H9 (cell line): Measurements from ENCODE around the gene MPP2. TPM values are rescaled to one million over a fixed set of nuclear protein-coding genes. Genes with fewer than 3 reads are reported as not detected.
"Not testable (repeated sequence)": the region's sequence is repeated elsewhere in the genome, so short reads cannot be mapped to it uniquely, and the experiment has no call there.

ENCODE experiments used
- DNase-seq: peaks from one replicate; pipeline ENCODE4 v3.0.0-alpha.2; 2017
- H2AFZ ChIP-seq: one replicate; pipeline ENCODE4 v1.6.1; 2013; ENCODE audit warnings: mild to moderate bottlenecking, low read length, control low read depth, moderate library complexity
- H2AK5ac ChIP-seq: 2 replicates; pipeline ENCODE4 v1.6.1; 2013; ENCODE audit warnings: low read length, control low read depth, mixed read lengths; ENCODE audit not compliant: insufficient read length
- H2BK120ac ChIP-seq: one replicate; pipeline ENCODE4 v1.6.1; 2013; ENCODE audit warnings: low read depth, mild to moderate bottlenecking, low read length, control low read depth, inconsistent platforms; ENCODE audit not compliant: poor library complexity, severe bottlenecking
- H2BK12ac ChIP-seq: 2 replicates; pipeline ENCODE4 v1.6.1; 2013; ENCODE audit warnings: low read length, control low read depth, mixed read lengths, low read depth; ENCODE audit not compliant: insufficient read length
- H2BK15ac ChIP-seq: 2 replicates; pipeline ENCODE4 v1.6.1; 2013; ENCODE audit warnings: low read depth, low read length, control low read depth
- H2BK20ac ChIP-seq: one replicate; pipeline ENCODE4 v1.6.1; 2013; ENCODE audit warnings: low read depth, mild to moderate bottlenecking, low read length, control low read depth, inconsistent platforms; ENCODE audit not compliant: poor library complexity, severe bottlenecking
- H2BK5ac ChIP-seq: 2 replicates; pipeline ENCODE4 v1.6.1; 2013; ENCODE audit warnings: low read length, control low read depth, mixed read lengths; ENCODE audit not compliant: insufficient read length
- H3K14ac ChIP-seq: 2 replicates; pipeline ENCODE4 v1.6.1; 2013; ENCODE audit warnings: low read length, control low read depth; ENCODE audit not compliant: insufficient read depth
- H3K18ac ChIP-seq: 2 replicates; pipeline ENCODE4 v1.6.1; 2013; ENCODE audit warnings: low read depth, mild to moderate bottlenecking, mixed read lengths, low read length, control low read depth; ENCODE audit not compliant: insufficient read length
- H3K23ac ChIP-seq: 2 replicates; pipeline ENCODE4 v1.6.1; 2013; ENCODE audit warnings: low read length, control low read depth, mixed read lengths, low read depth; ENCODE audit not compliant: insufficient read length
- H3K23me2 ChIP-seq: 2 replicates; pipeline ENCODE4 v1.6.1; 2013; ENCODE audit warnings: low read depth, mild to moderate bottlenecking, mixed read lengths, low read length, control low read depth; ENCODE audit not compliant: insufficient read length, poor library complexity, severe bottlenecking
- H3K27ac ChIP-seq: 2 replicates; pipeline ENCODE4 v1.5.1; 2013; ENCODE audit warnings: low read length, control low read depth, mixed read lengths, low read depth; ENCODE audit not compliant: insufficient read length
- H3K27me3 ChIP-seq: 2 replicates; pipeline ENCODE4 v1.6.1; 2013; ENCODE audit warnings: low read length, control low read depth, inconsistent platforms; ENCODE audit not compliant: insufficient read depth
- H3K4ac ChIP-seq: 2 replicates; pipeline ENCODE4 v1.6.1; 2013; ENCODE audit warnings: low read depth, mild to moderate bottlenecking, control low read depth, inconsistent platforms, low read length, moderate library complexity
- H3K4me1 ChIP-seq: 2 replicates; pipeline ENCODE4 v1.6.1; 2013; ENCODE audit warnings: low read length, control low read depth, inconsistent platforms; ENCODE audit not compliant: insufficient read depth
- H3K4me2 ChIP-seq: 2 replicates; pipeline ENCODE4 v1.6.1; 2013; ENCODE audit warnings: low read length, control low read depth, mixed read lengths; ENCODE audit not compliant: insufficient read length, insufficient read depth
- H3K56ac ChIP-seq: 2 replicates; pipeline ENCODE4 v1.6.1; 2013; ENCODE audit warnings: low read depth, mild to moderate bottlenecking, mixed read lengths, low read length, control low read depth; ENCODE audit not compliant: insufficient read length
- H3K79me1 ChIP-seq: 2 replicates; pipeline ENCODE4 v1.6.1; 2013; ENCODE audit warnings: low read depth, mild to moderate bottlenecking, moderate library complexity, low read length, control low read depth, inconsistent platforms; ENCODE audit not compliant: insufficient read depth, poor library complexity, severe bottlenecking
- H3K79me2 ChIP-seq: 2 replicates; pipeline ENCODE4 v1.6.1; 2013; ENCODE audit warnings: low read length, control low read depth, inconsistent platforms; ENCODE audit not compliant: insufficient read depth
- H3K9ac ChIP-seq: 2 replicates; pipeline ENCODE4 v1.6.1; 2013; ENCODE audit warnings: low read length, control low read depth, mixed read lengths; ENCODE audit not compliant: insufficient read length; ENCODE audit errors: extremely low read depth
- H3K9me3 ChIP-seq: one replicate; pipeline ENCODE4 v1.6.1; 2013; ENCODE audit warnings: low read depth, low read length, inconsistent platforms; ENCODE audit not compliant: control insufficient read depth
- H3T11ph ChIP-seq: one replicate; pipeline ENCODE4 v1.6.1; 2013; ENCODE audit warnings: mild to moderate bottlenecking, low read length, control low read depth, inconsistent platforms
- H4K20me1 ChIP-seq: one replicate; pipeline ENCODE4 v1.6.1; 2013; ENCODE audit not compliant: control insufficient read depth, insufficient read length, insufficient read depth
- H4K5ac ChIP-seq: 2 replicates; pipeline ENCODE4 v1.6.1; 2013; ENCODE audit warnings: low read depth, mild to moderate bottlenecking, mixed read lengths, low read length, control low read depth; ENCODE audit not compliant: insufficient read length
- H4K8ac ChIP-seq: replicated peaks from 2 replicates; pipeline ENCODE4 v1.6.1; 2013; ENCODE audit warnings: low read length, control low read depth, mixed read lengths, low read depth; ENCODE audit not compliant: insufficient read length
- H4K91ac ChIP-seq: 2 replicates; pipeline ENCODE4 v1.6.1; 2013; ENCODE audit warnings: low read depth, mild to moderate bottlenecking, moderate library complexity, mixed read lengths, low read length, control low read depth; ENCODE audit not compliant: insufficient read length
- H3K27ac Mint-ChIP-seq, 3 experiments: 2 replicates in 2 of 3; 3 replicates in 1 of 3; pipeline ENCODE4 v1.8.0; 2020 to 2021; ENCODE audit warnings: mixed read lengths in 3 of 3, mild to moderate bottlenecking in 1 of 3, moderate library complexity in 1 of 3
- H3K27me3 Mint-ChIP-seq: 2 replicates; pipeline ENCODE4 v1.8.0; 2021; ENCODE audit warnings: low read depth, mild to moderate bottlenecking, moderate library complexity, mixed read lengths
- H3K36me3 Mint-ChIP-seq, 3 experiments: 2 replicates in 2 of 3; 3 replicates in 1 of 3; pipeline ENCODE4 v1.8.0; 2020 to 2021; ENCODE audit warnings: low read depth in 3 of 3, mixed read lengths in 3 of 3; ENCODE audit not compliant: insufficient read depth in 1 of 3
- H3K4me1 Mint-ChIP-seq, 2 experiments: 2 replicates each; pipeline ENCODE4 v1.8.0; 2020; ENCODE audit warnings: mixed read lengths in 2 of 2
- H3K4me3 Mint-ChIP-seq, 2 experiments: 2 replicates in 1 of 2; 3 replicates in 1 of 2; pipeline ENCODE4 v1.8.0; 2020 to 2021; ENCODE audit warnings: mild to moderate bottlenecking in 2 of 2, mixed read lengths in 2 of 2, moderate library complexity in 1 of 2
- H3K9me3 Mint-ChIP-seq, 2 experiments: 2 replicates in 1 of 2; 3 replicates in 1 of 2; pipeline ENCODE4 v1.8.0; 2020; ENCODE audit warnings: mild to moderate bottlenecking in 2 of 2, mixed read lengths in 2 of 2, moderate library complexity in 1 of 2
- CTCF ChIP-seq: fragments of 200-600 bp; sonication (generic); conservative IDR thresholded peaks from 3 replicates; pipeline ENCODE4 v1.8.0; 2021; ENCODE audit warnings: antibody characterized with exemption, mild to moderate bottlenecking
- WGBS: extraction: QIAGEN DNeasy Blood & Tissue Kit; methylation state at CpG from one replicate; pipeline ENCODE4 v1.1.7; 2013; ENCODE audit warnings: missing lambda C conversion rate, low lambda C conversion rate, mixed read lengths; ENCODE audit not compliant: insufficient read length; ENCODE audit errors: extremely low coverage; 5-methylcytosine and 5-hydroxymethylcytosine counted together
- total RNA-seq: library from RNA; stranded (reverse); gene quantifications from 2 replicates; pipeline ENCODE4 v1.2.1, GENCODE V29; 2021

MPP2 gene
- total RNA-seq, 1 experiment from 2014 or later: 16.3 TPM

GRCh38 chr17:43897831-43898230 lies 9.5 kb downstream of the MPP2 start:
- H3K9me3 Mint-ChIP-seq: no peaks in the 10 kb centered on the region
- Histone ChIP-seq H3K27me3 (no peaks in the 10 kb centered on the region), H3K14ac (no peak overlapping the region), H2BK15ac (no peak overlapping the region), H4K5ac (no peak overlapping the region), H3K56ac (no peak overlapping the region), H3K4ac (no peak overlapping the region), H3T11ph (no peak overlapping the region), H2AK5ac (no peak overlapping the region), H4K20me1 (peaks cover 2% of the 10 kb centered on the region), H2BK12ac (no peak overlapping the region), H2BK120ac (no peak overlapping the region), H3K4me2 (no peak overlapping the region), H2BK5ac (no peak overlapping the region), H3K9me3 (no peaks in the 10 kb centered on the region), H3K79me1 (no peaks in the 10 kb centered on the region), H2BK20ac (no peak overlapping the region), H4K8ac (no peak overlapping the region), H3K4me1 (peaks cover 12% of the 10 kb centered on the region), H2AFZ (no peak overlapping the region), H3K9ac (no peak overlapping the region), H3K79me2 (0 out of 2 replicates have a peak, but pooled peaks cover 2% of the 10 kb centered on the region), H3K18ac (no peak overlapping the region), H3K23ac (no peak overlapping the region), H3K23me2 (peaks cover 16% of the 10 kb centered on the region), H4K91ac (no peak overlapping the region), H3K27ac (no peak overlapping the region)
- no peak overlapping the region; a peak in 2 of 7 replicates for H3K27ac Mint-ChIP-seq
- no CpG with 5 or more reads among the region's 3 CpGs for WGBS
- peaks cover 12 to 17% (median 15%) of the 10 kb centered on the region in 3 experiments; a peak in 5 of 7 replicates for H3K36me3 Mint-ChIP-seq
- DNase-seq: no peak
- peaks cover 25% of the 10 kb centered on the region for H3K27me3 Mint-ChIP-seq
- H3K4me3 Mint-ChIP-seq: no peak overlapping the region
- TF ChIP-seq CTCF: no peak
- H3K4me1 Mint-ChIP-seq: peaks cover 35 to 52% of the 10 kb centered on the region in 2 experiments

GRCh38 chr17:43894494-43894893 lies 12.8 kb downstream of the MPP2 start:
- H3K9me3 Mint-ChIP-seq, H3T11ph ChIP-seq, H3K9ac ChIP-seq, H4K20me1 ChIP-seq, H3K18ac ChIP-seq, H3K56ac ChIP-seq, H3K4me2 ChIP-seq, H4K5ac ChIP-seq, H4K8ac ChIP-seq, H2BK12ac ChIP-seq, H3K23ac ChIP-seq, H3K27ac ChIP-seq, H2BK5ac ChIP-seq, H3K27me3 Mint-ChIP-seq, H2BK15ac ChIP-seq, H3K23me2 ChIP-seq, H3K4me3 Mint-ChIP-seq, H3K14ac ChIP-seq, H3K79me1 ChIP-seq, H2BK120ac ChIP-seq, H2AFZ ChIP-seq, H4K91ac ChIP-seq, H3K27me3 ChIP-seq, H3K79me2 ChIP-seq, H3K27ac Mint-ChIP-seq, H2BK20ac ChIP-seq, H2AK5ac ChIP-seq, DNase-seq, H3K9me3 ChIP-seq, H3K4ac ChIP-seq: not testable (repeated sequence)
- H3K4me1 ChIP-seq: peaks cover 13% of the 10 kb centered on the region
- WGBS: no CpG with 5 or more reads among the region's 4 CpGs
- peaks cover 36 to 42% of the 10 kb centered on the region in 2 experiments for H3K4me1 Mint-ChIP-seq
- H3K36me3 Mint-ChIP-seq: peaks cover 12 to 27% (median 23%) of the 10 kb centered on the region in 3 experiments; a peak in 6 of 7 replicates
